Measurements from ENCODE around the gene TMEM61.
"Not testable (repeated sequence)": the region's sequence is repeated elsewhere in the genome, so short reads cannot be mapped to it uniquely, and the experiment has no call there.

The TMEM61 gene

GRCh38 chr1:54962612-54963395 is 17.6 kb upstream of the TMEM61 start:
- no peak for DNase-seq

DNA sequence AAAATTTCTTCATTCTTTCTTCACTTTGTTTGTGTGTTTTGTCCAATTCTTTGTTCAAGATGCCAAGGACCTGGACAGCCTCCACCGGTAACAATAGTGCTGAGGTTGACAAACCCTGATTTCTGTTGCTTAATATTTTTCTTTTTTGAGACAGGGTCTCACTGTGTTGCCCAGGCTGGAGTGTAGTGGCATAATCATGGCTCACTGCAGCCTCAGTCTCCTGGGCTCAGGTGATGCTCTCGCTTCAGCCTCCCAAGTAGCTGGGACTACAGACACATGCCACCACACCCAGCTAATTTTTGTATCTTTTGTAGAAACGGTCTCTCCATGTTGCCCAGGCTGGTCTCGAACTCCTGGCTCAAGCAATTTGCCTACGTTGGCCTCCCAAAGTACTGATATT is 16.6 kb upstream of the TMEM61 start:
- not testable (repeated sequence) for DNase-seq

GRCh38 chr1:54965624-54966340 is 14.6 kb upstream of the TMEM61 start:
- peak; percentile 86 to 94 for DNase-seq

- DNase-seq = no peak
These were observed 13.1 kb upstream of the TMEM61 start for GRCh38 chr1:54967372-54967771.

- no peak for DNase-seq
These were observed 11.9 kb upstream of the TMEM61 start for GRCh38 chr1:54968551-54968950.

GRCh38 chr1:54969879-54970278 is 10.5 kb upstream of the TMEM61 start:
- no peak for DNase-seq

GRCh38 chr1:54970901-54971300 is 9.5 kb upstream of the TMEM61 start:
- DNase-seq = no peak

GRCh38 chr1:54971317-54971791 is 9.1 kb upstream of the TMEM61 start:
- peak; percentile 13 to 37 for DNase-seq

- no peak for DNase-seq
These were observed 8.0 kb upstream of the TMEM61 start for GRCh38 chr1:54972436-54972835.

- peak; percentile 18 to 22 for DNase-seq
These were observed 7.1 kb upstream of the TMEM61 start for GRCh38 chr1:54973205-54973921.

- no peak for DNase-seq
These were observed 4.9 kb upstream of the TMEM61 start for GRCh38 chr1:54975356-54976108.

GRCh38 chr1:54976747-54977146 is 3.7 kb upstream of the TMEM61 start:
- no peak for DNase-seq

GRCh38 chr1:54977533-54978297 is 2.7 kb upstream of the TMEM61 start:
- DNase-seq = no peak

GRCh38 chr1:54978528-54979326 is 1.7 kb upstream of the TMEM61 start:
- DNase-seq = no peak

- no peak for DNase-seq
These were observed 1.0 kb upstream of the TMEM61 start for GRCh38 chr1:54979327-54979891.

GRCh38 chr1:54980046-54980527 is 341 bp upstream of the TMEM61 start:
- DNase-seq = no peak

DNA sequence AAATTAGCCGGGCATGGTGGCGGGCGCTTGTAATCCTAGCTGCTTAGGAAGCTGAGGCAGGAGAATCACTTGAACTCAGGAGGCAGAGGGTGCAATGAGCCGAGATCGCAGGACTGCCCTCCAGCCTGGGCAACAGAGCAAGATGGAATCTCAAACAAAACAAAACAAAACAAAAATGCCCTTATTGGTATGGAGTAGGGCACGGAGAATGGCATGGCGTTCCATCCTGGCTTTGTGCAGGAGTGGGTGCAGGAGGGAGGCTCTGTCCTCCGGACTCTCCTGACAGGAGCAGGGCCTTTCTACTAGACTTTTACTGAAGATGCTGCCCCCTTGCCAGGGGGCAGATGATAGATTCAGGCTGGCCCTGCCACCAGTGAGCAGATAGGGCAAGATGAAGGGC is 1.0 kb downstream of the TMEM61 start:
- DNase-seq = no peak

- no peak for DNase-seq
These were observed 2.3 kb downstream of the TMEM61 start for GRCh38 chr1:54982739-54983138.

GRCh38 chr1:54984131-54984842 is 3.9 kb downstream of the TMEM61 start:
- no peak for DNase-seq

DNA sequence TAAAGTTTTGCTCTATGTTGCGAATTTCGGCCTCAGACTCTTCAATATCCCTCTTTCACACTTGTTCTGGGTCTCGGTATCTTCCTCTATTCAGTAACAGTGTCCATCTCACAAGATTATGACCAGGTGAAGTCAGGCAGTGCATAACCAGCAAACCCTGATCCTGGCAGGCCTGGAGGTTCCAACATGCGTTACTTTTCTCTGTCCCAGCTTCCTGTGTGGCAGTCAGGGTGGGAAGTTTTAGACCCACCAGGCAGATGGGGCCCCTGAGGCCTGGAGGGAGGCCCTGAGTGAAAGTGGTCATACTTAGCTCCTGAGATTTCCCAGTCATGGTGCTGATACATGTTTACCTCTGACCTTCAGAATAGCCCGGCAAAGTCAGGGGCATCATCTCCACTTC is 5.1 kb downstream of the TMEM61 start:
- no peak for DNase-seq
